GM12801 (cell line): ENCODE results near the gene GRIN1.

Experiments used
- CTCF ChIP-seq: IDR thresholded peaks from one replicate; pipeline ENCODE4 v1.5.1; 2011; ENCODE audit warnings: control low read depth; ENCODE audit not compliant: insufficient read length; ENCODE audit errors: extremely low read depth

The GRIN1 gene

GRCh38 chr9:137103206-137103999 is 35.6 kb upstream of the GRIN1 start:
- TF ChIP-seq CTCF, result no peak

GRCh38 chr9:137105814-137106661 is 32.9 kb upstream of the GRIN1 start:
- no peak for TF ChIP-seq CTCF

GRCh38 chr9:137106662-137107250 is 32.2 kb upstream of the GRIN1 start:
- TF ChIP-seq CTCF, result no peak

GRCh38 chr9:137107312-137107921 is 31.5 kb upstream of the GRIN1 start:
- TF ChIP-seq CTCF, result no peak

- no peak for TF ChIP-seq CTCF
Measured at GRCh38 chr9:137107982-137108381, 31.0 kb upstream of the GRIN1 start.

- no peak for TF ChIP-seq CTCF
Measured at GRCh38 chr9:137108608-137109249, 30.2 kb upstream of the GRIN1 start.
